Upper lobe of left lung (tissue), 4 donors: ENCODE data around the gene TAOK3.

ENCODE experiments used
- CTCF ChIP-seq, 6 experiments: fragments of 450-650 bp in 4 of 6; fragments of 200-600 bp in 2 of 6; sonication (generic) in 2 of 6; IDR thresholded peaks; one replicate each; pipeline ENCODE4 v1.5.1; 2016 to 2019; ENCODE audit warnings: antibody characterized with exemption in 6 of 6
- EP300 ChIP-seq, 4 donors: sonication (generic); formaldehyde crosslinking; IDR thresholded peaks; one replicate each; pipeline ENCODE4 v1.5.1; 2017; ENCODE audit warnings: antibody characterized with exemption in 4 of 4, control low read depth in 2 of 4
- POLR2A ChIP-seq, 4 donors: fragments of 450-650 bp; IDR thresholded peaks; one replicate each; pipeline ENCODE4 v1.5.1; 2016 to 2017; ENCODE audit warnings: antibody characterized with exemption in 4 of 4, mild to moderate bottlenecking in 2 of 4

GRCh38 chr12:118175823-118176447 lies 196.8 kb downstream of the TAOK3 start:
- TF ChIP-seq CTCF (IDR thresholded peaks at IDR 0.05) = no peak
- no peak for TF ChIP-seq POLR2A (IDR thresholded peaks at IDR 0.05)
- TF ChIP-seq EP300 (IDR thresholded peaks at IDR 0.05) = no peak
